Hematopoietic multipotent progenitor cell (in vitro differentiated cells): ENCODE results near the gene NCDN. TPM values are rescaled to one million over a fixed set of nuclear protein-coding genes. Genes with fewer than 3 reads are reported as not detected.

Experiments used
- DNase-seq, 3 donors: peaks; one replicate each; pipeline ENCODE4 v3.0.0-alpha.2; 2011 to 2015; ENCODE audit warnings: low read depth in 2 of 3, low spot score in 2 of 3
- total RNA-seq: library from RNA; depleted of rRNA; stranded (reverse); fragments of >200 nt; gene quantifications from one replicate; pipeline ENCODE4 v1.2.3, GENCODE V29; 2012

Gene NCDN
- 18.6 TPM for total RNA-seq

DNA sequence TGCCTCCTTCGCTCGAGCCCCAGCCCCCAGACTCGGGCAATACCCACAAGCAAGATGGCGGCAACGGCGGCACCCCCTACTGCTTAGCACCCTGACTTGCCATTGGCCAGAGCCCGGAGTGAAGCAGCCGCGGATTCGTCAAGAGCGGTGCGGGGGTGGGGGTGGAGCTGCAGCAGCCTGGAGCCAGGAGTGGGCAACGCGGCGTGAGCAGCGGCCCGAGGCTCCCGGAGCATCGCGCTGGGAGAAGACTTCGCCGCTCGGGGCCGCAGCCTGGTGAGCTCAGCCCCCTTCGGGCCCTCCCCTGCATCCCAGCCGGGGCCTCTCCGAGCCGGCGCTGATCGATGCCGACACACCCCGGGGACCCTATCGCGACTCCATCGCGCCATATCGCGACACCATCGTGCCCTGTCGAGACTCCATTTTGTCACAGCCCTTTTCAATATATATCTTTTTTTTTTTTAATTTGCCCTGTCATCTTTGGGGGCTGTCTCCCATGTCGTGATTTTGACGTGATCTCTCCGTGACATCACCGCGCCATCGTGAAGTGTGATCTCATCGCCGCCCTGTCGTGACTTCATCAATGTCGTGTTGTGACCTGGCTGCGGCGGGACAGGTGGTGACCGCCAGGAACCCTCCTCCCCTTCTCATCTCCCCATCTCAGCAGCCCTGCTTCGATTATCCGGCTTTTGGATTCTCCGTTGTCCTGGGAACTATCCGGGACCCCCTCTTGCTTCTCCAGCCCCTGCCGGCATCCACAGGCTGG lies at the start of gene NCDN:
NCDN (plus strand) TSS at position 189 of the 763 bp plus-strand sequence; CDS start at position 581, 392 bp downstream.
- DNase-seq = peak; percentile 91 to 98 (median 97)

GRCh38 chr1:35507947-35508346 lies 49.7 kb upstream of the NCDN start:
- no peak for DNase-seq

DNA sequence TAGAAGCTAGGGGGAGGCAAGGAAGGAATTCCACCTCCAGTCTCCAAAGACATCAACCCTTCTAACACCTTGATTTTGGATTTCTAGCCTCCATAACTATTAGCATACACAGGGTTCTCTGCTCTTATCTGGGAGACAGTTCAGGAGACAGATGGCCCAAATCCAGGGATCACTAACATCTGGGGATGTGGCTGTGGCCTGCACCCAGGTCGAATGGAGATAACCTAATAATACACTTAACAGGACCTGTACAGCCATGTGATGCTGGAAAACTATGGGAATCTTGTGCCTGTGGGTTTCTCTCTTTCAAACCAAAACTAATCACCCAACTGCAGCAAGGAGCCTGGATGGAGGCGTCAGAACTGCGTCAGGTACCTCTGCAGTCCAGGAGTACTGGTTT lies 48.0 kb upstream of the NCDN start:
- no peak for DNase-seq

DNA sequence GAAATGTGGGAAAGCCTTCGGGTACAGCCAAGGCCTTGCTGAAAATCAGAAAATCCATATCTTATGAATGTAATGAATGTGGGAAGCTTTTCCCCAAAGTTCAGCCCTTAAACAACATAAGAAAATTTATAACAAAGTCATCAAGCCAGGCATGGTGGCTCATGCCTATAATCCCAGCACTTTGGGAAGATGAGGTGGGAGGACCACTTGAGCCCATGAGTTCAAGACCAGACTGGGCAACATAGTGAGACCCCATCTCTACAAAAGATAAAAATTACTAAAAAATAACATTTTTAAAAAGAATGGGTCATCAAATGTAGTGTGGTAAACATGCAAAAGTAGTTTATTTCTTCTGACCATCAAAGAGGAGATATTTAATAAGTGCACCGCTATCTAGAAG lies 46.3 kb upstream of the NCDN start:
- no peak for DNase-seq

GRCh38 chr1:35518183-35518582 lies 39.4 kb upstream of the NCDN start:
- DNase-seq = no peak

GRCh38 chr1:35519432-35519831 lies 38.2 kb upstream of the NCDN start:
- no peak for DNase-seq

DNA sequence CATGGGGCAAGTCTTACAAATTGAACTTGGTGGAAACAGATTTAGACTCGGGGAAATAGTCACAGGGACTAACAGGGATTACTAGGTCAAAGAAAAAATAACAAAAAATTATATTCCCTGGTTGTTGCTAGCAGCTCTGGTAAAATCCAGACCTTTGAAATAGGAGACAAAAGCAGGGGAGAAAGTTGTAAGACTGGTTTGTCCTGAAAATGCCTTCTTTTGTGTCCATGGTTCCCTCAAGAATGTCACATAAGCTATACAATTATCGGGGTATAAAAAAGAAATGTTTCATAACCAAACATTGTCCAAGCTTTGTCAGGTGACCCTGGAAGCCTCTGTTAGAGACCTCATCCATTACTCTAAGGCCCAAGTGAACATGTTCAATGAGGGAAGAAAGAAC lies 33.5 kb upstream of the NCDN start:
- no peak for DNase-seq

GRCh38 chr1:35530168-35530567 lies 27.4 kb upstream of the NCDN start:
- no peak for DNase-seq

- no peak for DNase-seq
Observed at GRCh38 chr1:35530946-35531345, 26.7 kb upstream of the NCDN start.

GRCh38 chr1:35531368-35531767 lies 26.2 kb upstream of the NCDN start:
- DNase-seq = no peak

GRCh38 chr1:35532497-35533223 lies 24.9 kb upstream of the NCDN start:
- DNase-seq = no peak

DNA sequence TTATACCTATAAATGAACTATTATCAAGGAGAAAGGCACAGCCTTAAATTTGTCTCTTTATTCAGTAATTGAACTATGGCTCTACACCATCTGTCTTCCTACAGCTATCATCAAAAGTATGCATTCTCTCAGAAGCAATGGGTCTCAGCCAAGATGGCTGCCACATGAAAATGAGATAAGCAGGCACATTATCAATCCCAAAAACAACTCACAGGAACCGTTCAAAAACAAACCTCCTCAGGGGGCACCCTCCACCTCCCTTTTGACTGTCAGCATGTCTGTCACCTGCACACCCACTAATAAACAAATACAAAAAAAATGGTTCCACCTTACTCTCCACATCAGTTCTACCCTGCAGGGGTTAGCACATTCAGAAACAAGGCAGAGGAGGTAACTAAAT lies 24.0 kb upstream of the NCDN start:
- DNase-seq = no peak

DNA sequence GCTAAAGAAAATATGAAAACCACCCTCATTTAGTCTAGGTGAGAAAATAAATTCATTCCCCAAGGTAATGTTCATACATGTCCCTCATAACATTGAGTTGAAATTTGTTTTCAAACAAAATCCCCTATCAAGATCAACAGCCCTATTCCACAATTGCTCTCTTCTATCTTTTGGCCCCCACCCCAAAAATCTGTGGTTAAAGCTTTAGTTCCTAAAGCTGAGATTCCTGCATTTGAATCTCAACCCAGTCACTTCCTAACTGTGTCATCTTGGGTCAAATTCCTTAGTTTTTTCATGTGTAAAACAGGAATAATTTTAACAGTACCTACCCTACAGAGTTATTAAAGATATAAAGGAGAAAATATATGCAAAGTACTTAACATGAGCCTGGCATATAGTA lies 22.4 kb upstream of the NCDN start:
- no peak for DNase-seq

GRCh38 chr1:35536556-35537162 lies 20.9 kb upstream of the NCDN start:
- DNase-seq = no peak

DNA sequence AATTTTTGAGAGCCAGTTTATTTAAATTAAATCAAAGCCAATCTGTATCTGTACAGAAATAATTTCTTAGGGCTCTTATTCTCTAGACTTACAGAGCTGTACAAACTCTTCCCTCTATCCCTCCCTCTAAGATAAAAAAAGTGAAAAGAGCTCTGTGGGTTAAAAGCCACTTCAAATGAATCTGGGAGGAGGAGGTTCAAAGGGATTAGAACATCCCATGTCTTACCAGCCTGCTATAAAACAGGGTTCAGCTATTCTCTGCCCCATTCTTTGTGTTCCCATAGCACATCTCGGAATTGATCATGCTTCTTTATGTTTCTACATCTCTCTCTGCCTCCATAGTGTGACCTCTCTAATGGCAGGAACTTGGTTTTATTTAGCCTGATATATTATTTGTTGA lies 19.8 kb upstream of the NCDN start:
- DNase-seq = no peak

DNA sequence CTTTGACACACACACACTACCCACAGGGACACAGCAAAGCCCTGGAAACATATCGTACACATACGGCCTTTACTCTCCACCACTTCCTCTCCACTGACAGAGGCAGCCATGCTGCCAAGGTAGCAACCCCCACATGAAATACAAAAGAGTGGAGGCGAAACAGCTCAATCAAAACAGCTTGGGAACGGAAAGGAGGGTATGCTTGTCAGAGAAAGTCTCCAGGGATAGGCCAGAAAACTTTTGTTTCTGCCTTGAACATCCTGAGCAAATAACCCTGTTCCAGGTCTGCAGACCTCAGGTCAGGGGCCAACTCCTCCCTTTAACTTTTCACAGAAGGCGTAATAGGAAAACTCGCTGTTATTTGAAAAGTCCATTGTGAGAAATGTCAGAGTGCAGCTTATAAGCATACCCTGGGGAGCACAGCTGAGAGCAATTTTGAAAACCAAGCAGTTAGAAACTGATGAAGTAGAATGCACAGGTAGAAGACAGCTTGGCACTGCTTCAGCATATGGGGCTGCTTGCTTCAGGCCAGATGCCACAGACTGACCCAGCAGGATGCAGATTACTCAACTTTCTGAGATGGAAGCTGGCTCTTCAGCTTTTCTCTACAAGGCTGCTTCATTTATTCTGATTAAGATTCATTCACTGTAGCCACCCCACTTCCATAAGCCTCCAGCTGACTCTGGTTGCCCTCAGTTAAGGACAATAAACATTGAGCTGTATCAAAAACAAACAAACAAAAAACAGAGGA lies 18.4 kb upstream of the NCDN start:
- peak in 1 of 3 donors; percentile 22 for DNase-seq

DNA sequence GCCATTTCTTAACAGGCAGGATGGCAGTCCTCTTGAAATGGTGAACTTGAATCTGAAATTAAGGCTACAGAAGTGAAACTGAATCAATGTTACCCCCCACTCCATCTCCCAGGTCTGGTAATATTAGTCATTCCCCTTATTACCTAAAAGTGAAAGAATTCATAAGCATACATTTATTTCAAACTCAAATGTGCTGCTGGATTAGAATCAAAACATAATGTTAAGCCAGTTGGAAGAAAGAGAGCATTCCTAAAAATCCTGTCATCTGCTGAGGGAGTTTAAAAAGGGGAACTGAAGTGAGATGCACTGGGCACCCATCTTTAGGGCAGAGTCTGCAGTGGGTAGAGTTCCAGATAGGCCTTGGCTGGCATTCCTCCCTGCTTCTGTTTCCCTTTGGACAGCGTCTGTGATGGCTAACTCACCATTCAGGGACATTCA lies 17.8 kb upstream of the NCDN start:
- no peak for DNase-seq

- peak in 2 of 3 donors; percentile 69 to 78 for DNase-seq
Observed at GRCh38 chr1:35544976-35545375, 12.6 kb upstream of the NCDN start.

DNA sequence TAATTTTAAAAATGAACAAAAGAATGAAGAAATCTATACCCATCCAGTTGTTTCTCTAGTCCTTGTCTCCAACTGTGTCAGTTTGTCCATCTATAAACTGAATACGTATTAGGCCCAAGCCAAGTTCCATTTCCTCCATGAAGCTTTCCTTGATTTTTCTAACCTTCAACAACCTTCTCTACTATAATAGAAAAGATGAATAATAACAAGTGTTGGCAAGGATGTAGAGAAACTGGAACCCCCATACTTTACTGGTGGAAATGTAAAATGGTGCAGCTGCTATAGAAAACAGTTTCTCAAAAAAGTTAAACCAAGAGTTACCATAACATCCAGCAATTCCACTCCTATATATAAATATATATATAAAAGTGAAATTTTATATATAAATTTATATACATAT lies 11.0 kb upstream of the NCDN start:
- DNase-seq = no peak

DNA sequence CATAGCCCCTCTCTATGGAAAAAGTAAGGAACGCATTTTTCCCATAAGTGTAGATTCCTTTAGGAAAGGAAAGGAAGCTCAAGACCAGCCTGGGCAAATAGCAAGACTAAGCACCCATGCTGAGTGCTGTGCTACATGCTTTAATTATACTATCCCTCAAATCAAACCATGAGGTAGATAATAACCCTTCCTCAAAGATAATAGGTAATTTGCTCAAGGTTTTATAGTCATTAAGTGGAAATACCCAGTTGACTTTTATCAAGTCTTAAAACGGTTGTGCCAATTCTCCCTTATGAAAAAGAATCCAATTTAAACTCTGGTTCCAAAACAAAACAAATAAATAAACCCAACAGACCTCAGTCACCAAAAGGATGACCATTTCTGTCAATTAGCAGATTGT lies 3.7 kb upstream of the NCDN start:
- no peak for DNase-seq
